ENCODE results near the gene FGF5.

The FGF5 gene

DNA sequence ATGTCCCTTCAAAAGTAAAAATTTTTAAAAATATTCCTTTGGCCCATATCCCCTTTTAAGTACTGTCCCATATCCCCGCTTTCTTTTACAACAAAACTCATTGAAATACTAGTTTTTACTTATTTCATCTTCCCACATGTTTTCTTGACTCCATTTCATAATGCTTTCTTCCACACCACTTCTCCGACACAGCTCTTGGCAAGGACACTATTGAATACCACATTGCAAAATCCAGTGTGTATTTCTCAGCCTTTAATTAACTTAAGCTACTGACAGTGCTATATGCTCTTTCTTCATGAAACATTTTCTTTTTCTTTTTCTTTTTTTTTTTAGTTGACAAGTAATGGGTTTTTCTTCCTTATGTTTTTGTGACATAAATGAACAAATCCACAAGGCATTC is 40.4 kb upstream of the FGF5 start:
- H3K27me3 Mint-ChIP-seq (ENCODE audit: low read depth, poor library complexity): peaks cover 52% of the 10 kb centered on the region
- no peaks in the 10 kb centered on the region for H3K36me3 Mint-ChIP-seq (ENCODE audit: low read depth)
- no peak for DNase-seq
- H3K9me3 Mint-ChIP-seq: no peaks in the 10 kb centered on the region
- no peak overlapping the region for H3K4me3 Mint-ChIP-seq
- TF ChIP-seq, protein P1, sequence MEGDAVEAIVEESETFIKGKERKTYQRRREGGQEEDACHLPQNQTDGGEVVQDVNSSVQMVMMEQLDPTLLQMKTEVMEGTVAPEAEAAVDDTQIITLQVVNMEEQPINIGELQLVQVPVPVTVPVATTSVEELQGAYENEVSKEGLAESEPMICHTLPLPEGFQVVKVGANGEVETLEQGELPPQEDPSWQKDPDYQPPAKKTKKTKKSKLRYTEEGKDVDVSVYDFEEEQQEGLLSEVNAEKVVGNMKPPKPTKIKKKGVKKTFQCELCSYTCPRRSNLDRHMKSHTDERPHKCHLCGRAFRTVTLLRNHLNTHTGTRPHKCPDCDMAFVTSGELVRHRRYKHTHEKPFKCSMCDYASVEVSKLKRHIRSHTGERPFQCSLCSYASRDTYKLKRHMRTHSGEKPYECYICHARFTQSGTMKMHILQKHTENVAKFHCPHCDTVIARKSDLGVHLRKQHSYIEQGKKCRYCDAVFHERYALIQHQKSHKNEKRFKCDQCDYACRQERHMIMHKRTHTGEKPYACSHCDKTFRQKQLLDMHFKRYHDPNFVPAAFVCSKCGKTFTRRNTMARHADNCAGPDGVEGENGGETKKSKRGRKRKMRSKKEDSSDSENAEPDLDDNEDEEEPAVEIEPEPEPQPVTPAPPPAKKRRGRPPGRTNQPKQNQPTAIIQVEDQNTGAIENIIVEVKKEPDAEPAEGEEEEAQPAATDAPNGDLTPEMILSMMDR (IDR thresholded peaks at IDR 0.05): no peak
- H3K4me1 Mint-ChIP-seq: no peaks in the 10 kb centered on the region
- H3K27ac Mint-ChIP-seq: no peak overlapping the region

DNA sequence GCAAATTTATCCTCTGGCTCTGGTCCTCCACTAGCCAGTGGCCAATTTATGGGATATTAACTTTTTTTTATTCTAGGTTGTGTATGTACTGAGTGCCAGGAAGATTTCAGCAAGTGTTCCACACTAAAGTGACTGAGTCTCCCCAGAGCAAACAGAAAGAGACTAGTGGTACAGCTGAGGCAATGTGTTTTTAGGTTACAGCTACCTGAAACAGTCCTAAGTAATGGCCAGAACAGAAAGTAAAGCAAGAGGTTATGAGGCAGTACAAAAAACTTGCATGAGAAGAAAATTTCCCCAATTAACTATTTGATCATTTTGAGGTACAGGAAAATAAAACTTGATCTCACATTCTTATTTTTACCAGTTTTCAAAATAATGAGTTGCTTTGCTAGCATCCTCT is 38.0 kb upstream of the FGF5 start:
- H3K27me3 Mint-ChIP-seq (ENCODE audit: low read depth, poor library complexity): peaks cover 47% of the 10 kb centered on the region
- DNase-seq: no peak
- H3K4me3 Mint-ChIP-seq: no peak overlapping the region
- no peak overlapping the region for H3K27ac Mint-ChIP-seq
- TF ChIP-seq, protein P1 (IDR thresholded peaks at IDR 0.05): no peak
- H3K4me1 Mint-ChIP-seq: no peaks in the 10 kb centered on the region
- H3K36me3 Mint-ChIP-seq (ENCODE audit: low read depth): no peaks in the 10 kb centered on the region
- no peaks in the 10 kb centered on the region for H3K9me3 Mint-ChIP-seq

DNA sequence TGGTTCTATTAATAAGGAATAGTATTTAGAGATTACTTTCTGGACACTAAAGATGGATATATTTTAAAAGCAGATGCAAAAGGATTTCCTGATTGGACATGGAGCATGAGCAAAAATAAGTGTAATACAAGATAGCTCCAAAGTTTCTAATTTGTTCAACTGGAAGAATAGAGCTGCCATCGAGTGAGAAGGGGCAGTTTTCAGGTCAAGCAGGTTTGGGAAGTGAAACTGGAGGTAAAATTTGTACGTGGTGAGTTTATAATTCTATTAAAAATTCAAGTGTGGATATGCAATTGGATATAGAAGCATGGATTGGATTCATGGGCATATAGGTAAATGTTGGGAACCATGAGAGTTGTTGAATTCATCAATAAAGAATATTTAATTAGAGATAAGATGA is 37.3 kb upstream of the FGF5 start:
- Mint-ChIP-seq H3K27ac (no peak overlapping the region), H3K4me3 (no peak overlapping the region), H3K4me1 (no peaks in the 10 kb centered on the region), H3K36me3 (ENCODE audit: low read depth) (no peaks in the 10 kb centered on the region), H3K9me3 (no peaks in the 10 kb centered on the region), H3K27me3 (ENCODE audit: low read depth, poor library complexity) (peaks cover 49% of the 10 kb centered on the region)
- DNase-seq: no peak
- TF ChIP-seq, protein P1 (IDR thresholded peaks at IDR 0.05): no peak

- Mint-ChIP-seq H3K4me1 (no peaks in the 10 kb centered on the region), H3K36me3 (ENCODE audit: low read depth) (no peaks in the 10 kb centered on the region), H3K4me3 (no peak overlapping the region), H3K27ac (no peak overlapping the region), H3K9me3 (no peaks in the 10 kb centered on the region), H3K27me3 (ENCODE audit: low read depth, poor library complexity) (peaks cover 45% of the 10 kb centered on the region)
- DNase-seq: no peak
- TF ChIP-seq, protein P1 (IDR thresholded peaks at IDR 0.05): no peak
Observed at GRCh38 chr4:80229590-80229989, 36.9 kb upstream of the FGF5 start.

DNA sequence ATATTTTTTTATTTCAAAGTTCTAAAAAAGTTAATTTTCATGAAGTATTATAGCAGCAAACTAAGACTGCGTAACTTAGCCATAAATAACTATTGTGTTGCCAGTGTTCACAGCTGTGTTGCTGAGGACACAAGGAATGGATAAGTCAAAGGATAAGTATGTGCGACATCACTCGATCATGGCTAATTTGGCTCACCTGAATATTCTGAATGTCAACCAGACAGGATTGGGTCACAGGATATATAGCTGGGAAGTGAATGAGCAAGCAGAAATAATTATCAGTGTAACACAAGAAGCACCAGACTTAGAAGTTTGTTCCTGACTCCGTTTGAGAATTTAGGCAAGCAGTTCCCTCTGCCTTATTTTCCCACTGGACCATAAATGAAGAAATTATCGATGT is 35.3 kb upstream of the FGF5 start:
- Mint-ChIP-seq H3K27ac (no peak overlapping the region), H3K36me3 (ENCODE audit: low read depth) (no peaks in the 10 kb centered on the region), H3K4me3 (no peak overlapping the region), H3K9me3 (no peaks in the 10 kb centered on the region), H3K27me3 (ENCODE audit: low read depth, poor library complexity) (peaks cover 42% of the 10 kb centered on the region), H3K4me1 (no peaks in the 10 kb centered on the region)
- DNase-seq: no peak
- TF ChIP-seq, protein P1 (IDR thresholded peaks at IDR 0.05): no peak

GRCh38 chr4:80232707-80233370 is 33.6 kb upstream of the FGF5 start:
- H3K27me3 Mint-ChIP-seq (ENCODE audit: low read depth, poor library complexity): peaks cover 45% of the 10 kb centered on the region
- H3K9me3 Mint-ChIP-seq: no peaks in the 10 kb centered on the region
- H3K27ac Mint-ChIP-seq: no peak overlapping the region
- H3K36me3 Mint-ChIP-seq (ENCODE audit: low read depth): no peaks in the 10 kb centered on the region
- no peak overlapping the region for H3K4me3 Mint-ChIP-seq
- DNase-seq: no peak
- no peaks in the 10 kb centered on the region for H3K4me1 Mint-ChIP-seq
- TF ChIP-seq, protein P1 (IDR thresholded peaks at IDR 0.05): no peak
